Measurements from ENCODE around the gene OR6Q1. TPM values are rescaled to one million over a fixed set of nuclear protein-coding genes. Genes with fewer than 3 reads are reported as not detected.

Gene OR6Q1
- total RNA-seq, 1 donor from 2014 or later = not detected

DNA sequence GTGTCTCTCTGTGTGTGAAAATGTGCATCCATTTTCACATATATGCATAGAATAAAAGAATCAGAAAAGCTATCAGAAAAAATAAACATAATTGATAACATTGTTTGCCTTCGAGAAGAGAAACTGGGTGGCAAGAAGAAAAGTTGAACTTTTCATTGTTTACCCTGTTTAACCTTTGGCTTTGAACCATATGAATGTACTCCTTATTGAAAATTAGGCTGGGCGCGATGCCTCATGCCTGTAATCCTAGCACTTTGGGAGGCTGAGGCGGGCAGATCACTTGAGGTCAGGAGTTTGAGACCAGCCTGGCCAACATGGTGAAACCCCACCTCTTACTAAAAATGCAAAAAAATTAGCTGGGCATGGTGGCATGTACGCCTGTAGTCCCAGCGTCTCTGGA lies 19.0 kb upstream of the OR6Q1 start:
- no peaks in the 10 kb centered on the region for H3K9me3 Mint-ChIP-seq (ENCODE audit: unreplicated experiment)
- DNase-seq = no peak
- TF ChIP-seq, protein P1, sequence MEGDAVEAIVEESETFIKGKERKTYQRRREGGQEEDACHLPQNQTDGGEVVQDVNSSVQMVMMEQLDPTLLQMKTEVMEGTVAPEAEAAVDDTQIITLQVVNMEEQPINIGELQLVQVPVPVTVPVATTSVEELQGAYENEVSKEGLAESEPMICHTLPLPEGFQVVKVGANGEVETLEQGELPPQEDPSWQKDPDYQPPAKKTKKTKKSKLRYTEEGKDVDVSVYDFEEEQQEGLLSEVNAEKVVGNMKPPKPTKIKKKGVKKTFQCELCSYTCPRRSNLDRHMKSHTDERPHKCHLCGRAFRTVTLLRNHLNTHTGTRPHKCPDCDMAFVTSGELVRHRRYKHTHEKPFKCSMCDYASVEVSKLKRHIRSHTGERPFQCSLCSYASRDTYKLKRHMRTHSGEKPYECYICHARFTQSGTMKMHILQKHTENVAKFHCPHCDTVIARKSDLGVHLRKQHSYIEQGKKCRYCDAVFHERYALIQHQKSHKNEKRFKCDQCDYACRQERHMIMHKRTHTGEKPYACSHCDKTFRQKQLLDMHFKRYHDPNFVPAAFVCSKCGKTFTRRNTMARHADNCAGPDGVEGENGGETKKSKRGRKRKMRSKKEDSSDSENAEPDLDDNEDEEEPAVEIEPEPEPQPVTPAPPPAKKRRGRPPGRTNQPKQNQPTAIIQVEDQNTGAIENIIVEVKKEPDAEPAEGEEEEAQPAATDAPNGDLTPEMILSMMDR (IDR thresholded peaks at IDR 0.05; ENCODE audit: partially characterized antibody, unreplicated experiment) = no peak
- H3K27me3 Mint-ChIP-seq (ENCODE audit: unreplicated experiment) = peaks cover 2% of the 10 kb centered on the region
- no peak overlapping the region for H3K4me3 Mint-ChIP-seq (ENCODE audit: unreplicated experiment)
- H3K36me3 Mint-ChIP-seq (ENCODE audit: unreplicated experiment) = no peaks in the 10 kb centered on the region
- H3K27ac Mint-ChIP-seq (ENCODE audit: unreplicated experiment) = no peak overlapping the region
- H3K4me1 Mint-ChIP-seq (ENCODE audit: low read depth, unreplicated experiment) = no peaks in the 10 kb centered on the region

DNA sequence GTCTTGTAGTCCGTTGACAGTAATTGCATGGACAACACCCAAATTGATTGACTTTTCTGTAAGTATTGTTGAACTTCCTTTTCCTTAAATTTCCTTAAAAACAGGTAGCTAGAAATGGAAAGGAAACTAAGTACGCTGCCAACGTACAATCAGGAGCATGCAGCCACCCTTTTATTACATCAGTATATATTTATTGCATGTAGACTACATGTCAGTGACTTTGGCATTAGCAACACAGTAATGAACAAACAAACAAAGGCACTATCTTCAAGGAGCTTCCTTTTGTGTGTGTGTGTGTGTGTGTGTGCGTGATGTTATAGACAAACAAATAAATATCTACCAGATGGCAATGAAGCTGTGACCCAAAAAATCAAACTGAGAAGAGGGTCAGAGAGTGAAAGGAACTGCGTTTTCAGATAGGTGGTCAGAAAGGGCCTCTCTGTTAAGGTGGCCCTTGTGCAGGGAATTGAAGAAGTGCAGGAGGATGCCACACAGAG lies 7.3 kb upstream of the OR6Q1 start, which contains the start of gene OR9Q1:
TSS of gene OR9Q1 (plus strand) at position 447 of the 497 bp plus-strand sequence. CDS start 155,564 bp downstream, outside the sequence.
- Mint-ChIP-seq H3K4me3 (ENCODE audit: unreplicated experiment) (no peak within 1 kb of the TSS), H3K36me3 (ENCODE audit: unreplicated experiment) (no peaks in the 10 kb centered on the region), H3K9me3 (ENCODE audit: unreplicated experiment) (peaks cover 1% of the 10 kb centered on the region), H3K4me1 (ENCODE audit: low read depth, unreplicated experiment) (no peaks in the 10 kb centered on the region), H3K27me3 (ENCODE audit: unreplicated experiment) (no peaks in the 10 kb centered on the region), H3K27ac (ENCODE audit: unreplicated experiment) (no peak within 1 kb of the TSS)
- TF ChIP-seq, protein P1 (IDR thresholded peaks at IDR 0.05; ENCODE audit: partially characterized antibody, unreplicated experiment) = no peak
- no peak for DNase-seq

DNA sequence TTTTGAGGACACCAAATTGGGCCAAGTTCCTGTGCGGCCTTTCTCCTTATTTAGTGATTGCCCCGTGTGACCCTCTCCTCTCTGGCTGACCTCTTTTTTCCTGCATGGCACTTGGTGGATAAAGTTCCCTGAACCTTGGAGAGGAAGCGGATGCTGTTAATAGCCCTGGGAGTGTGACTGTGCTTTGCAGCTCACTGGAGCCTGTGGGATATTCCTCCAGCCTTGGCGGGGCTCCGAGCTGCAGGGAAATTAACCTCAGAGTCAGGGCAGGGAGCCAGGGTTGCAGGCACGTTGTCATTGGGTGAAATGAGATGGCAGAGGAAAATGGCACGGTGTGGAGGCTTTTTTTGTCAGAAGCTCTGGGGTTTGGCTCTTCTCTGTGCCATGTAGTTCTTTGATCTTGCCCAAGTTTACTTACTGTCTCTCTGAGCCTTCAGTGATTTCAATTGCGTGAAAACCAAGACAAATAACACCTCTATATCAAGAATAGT lies 6.1 kb upstream of the OR6Q1 start:
- no peak for DNase-seq
- no peaks in the 10 kb centered on the region for H3K36me3 Mint-ChIP-seq (ENCODE audit: unreplicated experiment)
- H3K27ac Mint-ChIP-seq (ENCODE audit: unreplicated experiment) = no peak overlapping the region
- H3K9me3 Mint-ChIP-seq (ENCODE audit: unreplicated experiment) = peaks cover 1% of the 10 kb centered on the region
- no peaks in the 10 kb centered on the region for H3K27me3 Mint-ChIP-seq (ENCODE audit: unreplicated experiment)
- TF ChIP-seq, protein P1 (IDR thresholded peaks at IDR 0.05; ENCODE audit: partially characterized antibody, unreplicated experiment) = no peak
- no peaks in the 10 kb centered on the region for H3K4me1 Mint-ChIP-seq (ENCODE audit: low read depth, unreplicated experiment)
- no peak overlapping the region for H3K4me3 Mint-ChIP-seq (ENCODE audit: unreplicated experiment)

DNA sequence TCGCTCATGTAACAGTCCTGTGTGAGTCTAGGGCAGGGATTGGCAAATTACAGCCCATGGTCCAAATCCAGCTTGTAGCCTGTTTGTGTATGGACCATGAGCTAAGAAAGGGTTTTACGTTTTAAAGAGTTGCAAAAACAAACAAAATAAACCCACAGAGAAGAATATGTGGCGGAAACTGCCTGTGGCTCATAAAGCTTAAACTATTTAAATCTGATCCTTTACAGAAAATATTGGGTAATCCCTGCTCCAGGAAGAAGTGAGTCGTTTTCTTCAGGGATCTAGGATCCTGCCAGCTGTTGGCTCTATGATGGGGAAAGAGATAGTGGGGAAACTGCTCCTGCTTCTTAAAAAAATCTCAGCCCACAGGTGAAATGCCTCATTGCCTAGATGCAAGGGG lies 3.4 kb upstream of the OR6Q1 start:
- peaks cover 1% of the 10 kb centered on the region for H3K9me3 Mint-ChIP-seq (ENCODE audit: unreplicated experiment)
- TF ChIP-seq, protein P1 (IDR thresholded peaks at IDR 0.05; ENCODE audit: partially characterized antibody, unreplicated experiment) = no peak
- H3K27ac Mint-ChIP-seq (ENCODE audit: unreplicated experiment) = no peak overlapping the region
- no peak for DNase-seq
- H3K36me3 Mint-ChIP-seq (ENCODE audit: unreplicated experiment) = no peaks in the 10 kb centered on the region
- no peak overlapping the region for H3K4me3 Mint-ChIP-seq (ENCODE audit: unreplicated experiment)
- H3K27me3 Mint-ChIP-seq (ENCODE audit: unreplicated experiment) = no peaks in the 10 kb centered on the region
- H3K4me1 Mint-ChIP-seq (ENCODE audit: low read depth, unreplicated experiment) = no peaks in the 10 kb centered on the region

GRCh38 chr11:58028687-58029411 lies 1.9 kb upstream of the OR6Q1 start:
- TF ChIP-seq, protein P1 (IDR thresholded peaks at IDR 0.05; ENCODE audit: partially characterized antibody, unreplicated experiment) = no peak
- H3K4me3 Mint-ChIP-seq (ENCODE audit: unreplicated experiment) = no peak overlapping the region
- no peaks in the 10 kb centered on the region for H3K27me3 Mint-ChIP-seq (ENCODE audit: unreplicated experiment)
- no peaks in the 10 kb centered on the region for H3K4me1 Mint-ChIP-seq (ENCODE audit: low read depth, unreplicated experiment)
- H3K27ac Mint-ChIP-seq (ENCODE audit: unreplicated experiment) = no peak overlapping the region
- DNase-seq = no peak
- H3K36me3 Mint-ChIP-seq (ENCODE audit: unreplicated experiment) = no peaks in the 10 kb centered on the region
- peaks cover 1% of the 10 kb centered on the region for H3K9me3 Mint-ChIP-seq (ENCODE audit: unreplicated experiment)
